Small intestine (tissue), 7 donors: ENCODE results near the gene ARHGEF10L. TPM values are rescaled to one million over a fixed set of nuclear protein-coding genes. Genes with fewer than 3 reads are reported as not detected.
A peak's percentile ranks its signal among the peaks of the same experiment; 100 is the strongest.

Source experiments
- DNase-seq, 2 donors: peaks; one replicate each; pipeline versions ENCODE4 v3.0.0 to v3.0.0-alpha.2; 2013
- FAIRE-seq: peaks from 2 replicates; lab custom pipeline; 2012; peaks lifted over from hg19 to GRCh38; lab: Jason Lieb, UNC
- H3K27ac ChIP-seq, 3 donors: one replicate each; pipeline ENCODE4 v1.5.1; 2013; ENCODE audit warnings: low read length in 2 of 3, mild to moderate bottlenecking in 2 of 3, control low read depth in 1 of 3, inconsistent platforms in 1 of 3, low read depth in 1 of 3, moderate library complexity in 1 of 3
- H3K27me3 ChIP-seq, 3 donors: one replicate each; pipeline ENCODE4 v1.6.1; 2013; ENCODE audit warnings: low read length in 3 of 3, inconsistent platforms in 1 of 3; ENCODE audit not compliant: control insufficient read depth in 3 of 3, insufficient read depth in 3 of 3
- H3K36me3 ChIP-seq, 3 donors: one replicate each; pipeline ENCODE4 v1.6.1; 2013; ENCODE audit warnings: low read length in 3 of 3, inconsistent platforms in 1 of 3, low read depth in 1 of 3, mild to moderate bottlenecking in 1 of 3, moderate library complexity in 1 of 3; ENCODE audit not compliant: control insufficient read depth in 3 of 3, insufficient read depth in 2 of 3
- H3K4me1 ChIP-seq, 3 donors: one replicate each; pipeline ENCODE4 v1.6.1; 2013; ENCODE audit warnings: low read length in 2 of 3, inconsistent platforms in 1 of 3, low read depth in 1 of 3, mild to moderate bottlenecking in 1 of 3, moderate library complexity in 1 of 3; ENCODE audit not compliant: control insufficient read depth in 3 of 3, insufficient read depth in 2 of 3
- H3K4me3 ChIP-seq, 3 donors: one replicate each; pipeline ENCODE4 v1.5.1; 2013; ENCODE audit warnings: low read length in 3 of 3, control low read depth in 1 of 3, inconsistent platforms in 1 of 3, low read depth in 1 of 3, mild to moderate bottlenecking in 1 of 3, moderate library complexity in 1 of 3
- H3K9me3 ChIP-seq, 2 donors: one replicate each; pipeline ENCODE4 v1.6.1; 2013; ENCODE audit warnings: low read depth in 1 of 2, low read length in 1 of 2; ENCODE audit not compliant: control insufficient read depth in 2 of 2, insufficient read depth in 1 of 2
- WGBS, 3 donors: extraction: QIAGEN DNeasy Blood & Tissue Kit; methylation state at CpG; one replicate each; pipeline ENCODE4 v1.1.7; 2013; 5-methylcytosine and 5-hydroxymethylcytosine counted together
- polyA plus RNA-seq, 4 donors: library from polyadenylated mRNA; stranded (reverse) in 3 of 4; unstranded in 1 of 4; fragments of 200-250 nt in 3 of 4; fragments of 120-200 nt in 1 of 4; gene quantifications; one replicate each; pipeline versions ENCODE4 v1.2.1 to v1.2.3, GENCODE V29; 2013
- donor health status: healthy with polysubstance abuse.
- donor health status: control.
- donor health status: control.
- donor health status: Bipolar disorder and iron deficiency.
- donor health status: healthy.

Gene ARHGEF10L
- polyA plus RNA-seq, 4 donors = 5.6 to 120 (median 35.0) TPM

- Histone ChIP-seq H3K4me3 (no peak overlapping the region), H3K27ac (peak overlapping the region in 1 of 3 donors; percentile 36)
- 36 to 45% (median 38%) methylated on average over 14 of the region's 14 CpGs for WGBS, 3 donors
These were observed 12.2 kb upstream of the ARHGEF10L start for GRCh38 chr1:17527036-17527914.

DNA sequence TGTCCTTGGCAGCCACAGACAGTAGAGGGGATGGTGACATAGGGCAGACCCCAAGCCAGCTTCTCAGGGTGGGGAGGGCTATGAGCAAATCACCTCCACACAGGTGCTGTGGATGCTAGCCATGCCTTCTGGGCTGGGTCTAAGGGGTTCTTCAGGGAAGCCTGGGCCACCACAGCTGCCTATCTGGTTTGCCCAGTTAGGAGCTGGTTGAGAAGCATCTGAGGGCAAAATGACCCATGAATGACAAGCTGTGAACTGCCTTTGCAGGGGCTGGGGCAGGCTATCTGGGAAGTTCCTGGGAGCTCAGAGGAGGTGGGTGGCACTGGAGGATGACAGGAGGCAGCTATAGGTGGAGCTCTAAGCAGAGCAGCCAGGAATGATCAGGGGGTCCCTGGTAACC is 10.1 kb upstream of the ARHGEF10L start:
- Histone ChIP-seq H3K4me1 (peaks cover 0 to 2% (median 0%) of the 10 kb centered on the region in 3 donors), H3K9me3 (no peaks in the 10 kb centered on the region), H3K27ac (no peak overlapping the region), H3K4me3 (no peak overlapping the region), H3K27me3 (no peaks in the 10 kb centered on the region), H3K36me3 (no peaks in the 10 kb centered on the region)
- FAIRE-seq (no peak), DNase-seq (no peak)

More at GRCh38 chr1:17527036-17527914, 12.2 kb upstream of the ARHGEF10L start:
- H3K36me3 ChIP-seq = no peaks in the 10 kb centered on the region
- peak in 1 of 2 donors; percentile 48 for DNase-seq
- no peaks in the 10 kb centered on the region for H3K27me3 ChIP-seq
- no peaks in the 10 kb centered on the region for H3K9me3 ChIP-seq
- FAIRE-seq = no peak
- H3K4me1 ChIP-seq = peaks cover 0 to 2% (median 0%) of the 10 kb centered on the region in 3 donors

GRCh38 chr1:17531343-17531681 is 8.2 kb upstream of the ARHGEF10L start:
- H3K27ac ChIP-seq = peak overlapping the region in 1 of 3 donors; percentile 84
- DNase-seq = no peak

GRCh38 chr1:17531682-17532487 is 7.6 kb upstream of the ARHGEF10L start:
- WGBS, 3 donors = 21 to 44% (median 32%) methylated on average over 7 to 8 of the region's 8 CpGs
- H3K9me3 ChIP-seq = no peaks in the 10 kb centered on the region
- H3K4me3 ChIP-seq = no peak overlapping the region
- no peak for FAIRE-seq
- peaks cover 0 to 2% (median 0%) of the 10 kb centered on the region in 3 donors for H3K4me1 ChIP-seq
- peak overlapping the region in 2 of 3 donors; percentile 11 to 84 for H3K27ac ChIP-seq
- no peaks in the 10 kb centered on the region for H3K36me3 ChIP-seq
- DNase-seq = peak; percentile 46 to 61
- H3K27me3 ChIP-seq = no peaks in the 10 kb centered on the region

More at GRCh38 chr1:17531343-17531681, 8.2 kb upstream of the ARHGEF10L start:
- Histone ChIP-seq H3K9me3 (no peaks in the 10 kb centered on the region), H3K4me3 (no peak overlapping the region), H3K36me3 (no peaks in the 10 kb centered on the region), H3K4me1 (peaks cover 0 to 2% (median 0%) of the 10 kb centered on the region in 3 donors), H3K27me3 (no peaks in the 10 kb centered on the region)
- WGBS, 3 donors = 37 to 65% (median 46%) methylated on average over 4 of the region's 4 CpGs
- FAIRE-seq = no peak

GRCh38 chr1:17533201-17533600 is 6.3 kb upstream of the ARHGEF10L start:
- Histone ChIP-seq H3K9me3 (no peaks in the 10 kb centered on the region), H3K4me3 (no peak overlapping the region), H3K27ac (no peak overlapping the region), H3K4me1 (peaks cover 0 to 7% (median 0%) of the 10 kb centered on the region in 3 donors), H3K36me3 (no peaks in the 10 kb centered on the region), H3K27me3 (no peaks in the 10 kb centered on the region)
- FAIRE-seq = no peak
- WGBS, 3 donors = 90 to 94% (median 91%) methylated on average over 4 of the region's 4 CpGs
- no peak for DNase-seq

DNA sequence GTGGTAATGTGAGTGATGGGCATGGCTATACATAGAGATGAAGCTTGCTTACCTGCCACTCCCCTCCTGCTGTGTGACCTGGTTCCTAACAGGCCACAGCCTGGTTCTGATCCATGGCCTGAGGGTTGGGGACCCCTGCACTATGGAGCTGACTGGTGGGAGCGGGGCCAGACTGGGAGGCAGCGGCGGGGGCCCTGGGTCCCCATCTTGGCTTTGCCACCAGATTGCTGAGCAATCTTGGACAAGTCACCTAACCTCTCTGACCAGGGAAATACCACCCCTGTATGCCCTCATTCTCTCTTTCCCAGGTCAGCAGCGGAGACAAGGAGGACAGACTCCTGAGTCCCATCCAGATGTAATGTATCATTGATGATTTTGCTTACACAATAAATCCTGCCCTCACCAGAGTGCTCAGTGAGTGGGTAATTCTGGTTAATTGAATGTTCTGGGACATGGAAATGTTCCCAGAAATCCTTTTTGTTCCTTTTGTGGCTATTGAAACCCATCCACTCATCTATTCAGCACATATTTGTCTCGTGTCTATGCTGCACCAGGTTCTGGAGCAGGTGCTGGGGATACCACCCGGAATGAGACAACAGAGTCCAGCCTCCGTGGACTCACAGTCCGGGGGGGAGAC is 4.1 kb upstream of the ARHGEF10L start:
- Histone ChIP-seq H3K27me3 (peaks cover 0 to 6% (median 5%) of the 10 kb centered on the region in 3 donors), H3K27ac (no peak overlapping the region), H3K36me3 (no peaks in the 10 kb centered on the region), H3K9me3 (no peaks in the 10 kb centered on the region), H3K4me1 (peaks cover 0 to 18% (median 0%) of the 10 kb centered on the region in 3 donors), H3K4me3 (no peak overlapping the region)
- no peak for FAIRE-seq
- 68 to 72% (median 68%) methylated on average over 8 of the region's 8 CpGs for WGBS, 3 donors
- DNase-seq = no peak

DNA sequence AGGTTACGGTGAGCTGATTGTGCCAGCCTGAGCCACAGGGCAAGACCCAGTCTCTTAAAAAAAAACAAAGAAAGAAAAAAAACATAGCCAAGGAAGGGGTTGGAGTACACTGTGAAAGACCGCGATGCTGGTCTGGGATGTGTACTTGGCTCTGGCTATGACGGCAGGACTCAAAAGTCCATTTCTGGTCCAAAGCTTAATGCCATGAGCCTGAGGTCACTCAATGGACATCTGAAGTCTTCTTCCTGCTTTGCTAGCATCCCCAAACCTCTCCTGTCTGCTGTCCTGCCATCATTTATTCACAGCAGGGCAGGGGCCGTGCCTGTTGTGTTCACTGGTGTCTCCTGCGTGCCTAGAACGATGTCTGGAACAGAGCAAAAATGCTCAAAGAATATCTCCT is 1.5 kb upstream of the ARHGEF10L start:
- 32 to 48% (median 32%) methylated on average over 7 of the region's 7 CpGs for WGBS, 3 donors
- Histone ChIP-seq H3K27me3 (peaks cover 0 to 14% (median 6%) of the 10 kb centered on the region in 3 donors), H3K36me3 (no peaks in the 10 kb centered on the region), H3K4me3 (no peak overlapping the region), H3K27ac (peak overlapping the region in 1 of 3 donors; percentile 59), H3K9me3 (peaks cover 0 to 3% of the 10 kb centered on the region in 2 donors), H3K4me1 (peaks cover 0 to 23% (median 2%) of the 10 kb centered on the region in 3 donors)
- DNase-seq = peak; percentile 57 to 61
- no peak for FAIRE-seq
